HFFc6 (cell line): ENCODE measurements around the gene EPHA10. TPM values are rescaled to one million over a fixed set of nuclear protein-coding genes. Genes with fewer than 3 reads are reported as not detected.

Experiments used
- DNase-seq: peaks from one replicate; pipeline ENCODE4 v3.0.0-alpha.2; 2018
- H3K27ac Mint-ChIP-seq: 2 replicates; pipeline ENCODE4 v1.8.0; 2020; ENCODE audit warnings: mild to moderate bottlenecking, mixed read lengths
- H3K27me3 Mint-ChIP-seq: 2 replicates; pipeline ENCODE4 v1.8.0; 2021; ENCODE audit warnings: mild to moderate bottlenecking, moderate library complexity, mixed read lengths; ENCODE audit not compliant: insufficient read depth
- H3K36me3 Mint-ChIP-seq: 2 replicates; pipeline ENCODE4 v1.8.0; 2021; ENCODE audit warnings: low read depth, mixed read lengths
- H3K4me1 Mint-ChIP-seq: 2 replicates; pipeline ENCODE4 v1.8.0; 2020; ENCODE audit warnings: low read depth, mixed read lengths
- H3K4me3 Mint-ChIP-seq: 2 replicates; pipeline ENCODE4 v1.8.0; 2020; ENCODE audit warnings: mild to moderate bottlenecking, moderate library complexity, mixed read lengths
- H3K9me3 Mint-ChIP-seq: 2 replicates; pipeline ENCODE4 v1.8.0; 2020; ENCODE audit warnings: mild to moderate bottlenecking, mixed read lengths
- total RNA-seq, 6 experiments: library from RNA; stranded (reverse); fragmentation: NEBNext Ultra II Directional; extraction: Animal tissue kit (Norgen Biotek cat#: 25700); gene quantifications; 2 replicates in 1 of 6; 3 replicates in 5 of 6; pipeline ENCODE4 v1.2.3, GENCODE V29; 2021
- TF ChIP-seq, protein P1 (sequence below): fragments of 200-600 bp; sonication (generic); IDR thresholded peaks from 2 replicates; pipeline ENCODE4 v1.5.0; 2021; ENCODE audit warnings: antibody characterized with exemption, mild to moderate bottlenecking

Gene EPHA10
- total RNA-seq, 6 experiments from 2014 or later, result not detected

DNA sequence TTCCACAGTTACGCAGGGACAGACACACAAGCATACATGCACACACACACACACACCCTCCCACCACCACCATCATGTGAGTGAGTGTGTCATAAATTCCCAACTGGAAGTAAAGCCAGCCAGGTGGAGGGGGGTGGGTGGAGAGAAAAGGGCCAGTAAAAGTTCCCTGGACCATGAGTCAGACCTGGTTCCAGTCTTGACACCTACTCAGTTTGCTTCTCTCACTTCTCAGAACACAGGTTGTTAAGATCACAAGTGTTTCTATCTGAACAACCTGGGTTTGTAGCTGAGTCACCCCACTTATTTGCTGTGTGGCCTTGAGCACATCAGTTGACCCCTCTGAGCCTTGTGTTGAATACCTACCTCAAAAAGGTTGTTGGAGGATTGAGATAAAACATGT is 9.6 kb downstream of the EPHA10 start:
- DNase-seq, result no peak
- no peak overlapping the region for H3K27ac Mint-ChIP-seq

DNA sequence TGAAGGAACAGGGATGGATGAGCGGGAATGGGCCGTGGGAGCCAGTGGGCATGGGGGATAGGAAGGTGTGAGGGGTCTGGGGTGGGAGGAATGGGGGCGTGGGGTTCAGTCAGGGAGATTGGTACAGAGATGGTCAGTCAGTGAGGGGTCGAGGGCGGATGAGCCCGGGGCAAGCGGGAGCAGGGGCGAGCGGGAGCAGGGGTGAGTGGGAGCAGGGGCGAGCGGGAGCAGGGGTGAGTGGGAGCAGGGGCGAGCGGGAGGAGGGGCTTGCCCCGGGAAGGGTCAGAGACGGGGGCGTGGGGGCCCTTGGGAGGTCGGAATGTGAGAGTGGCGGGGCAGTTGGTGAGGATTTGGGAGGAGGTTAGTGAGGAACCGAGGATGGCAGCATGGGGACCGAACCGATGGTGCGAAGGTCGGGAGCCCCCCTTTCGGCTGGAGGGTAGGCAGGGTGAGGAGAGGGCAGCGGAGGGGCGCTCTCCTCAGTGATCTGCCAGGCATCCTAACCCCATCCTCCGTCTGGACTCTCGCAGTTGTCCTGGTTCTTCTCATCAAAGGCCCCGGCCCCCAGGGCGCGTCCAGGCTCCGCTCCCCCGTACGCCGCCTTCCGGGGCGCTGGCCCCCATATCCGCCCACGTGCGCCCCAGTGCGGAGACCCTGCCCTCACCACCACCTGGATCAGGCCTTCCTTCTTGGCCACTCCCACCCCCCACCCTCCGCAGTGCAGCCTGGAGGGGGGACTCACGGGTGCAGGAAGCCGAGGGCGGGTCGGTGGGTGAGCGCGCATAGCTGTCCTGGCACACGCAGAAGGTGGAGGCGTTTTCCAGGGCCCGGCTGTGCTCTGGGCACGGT is 11.2 kb downstream of the EPHA10 start:
- TF ChIP-seq, protein P1, sequence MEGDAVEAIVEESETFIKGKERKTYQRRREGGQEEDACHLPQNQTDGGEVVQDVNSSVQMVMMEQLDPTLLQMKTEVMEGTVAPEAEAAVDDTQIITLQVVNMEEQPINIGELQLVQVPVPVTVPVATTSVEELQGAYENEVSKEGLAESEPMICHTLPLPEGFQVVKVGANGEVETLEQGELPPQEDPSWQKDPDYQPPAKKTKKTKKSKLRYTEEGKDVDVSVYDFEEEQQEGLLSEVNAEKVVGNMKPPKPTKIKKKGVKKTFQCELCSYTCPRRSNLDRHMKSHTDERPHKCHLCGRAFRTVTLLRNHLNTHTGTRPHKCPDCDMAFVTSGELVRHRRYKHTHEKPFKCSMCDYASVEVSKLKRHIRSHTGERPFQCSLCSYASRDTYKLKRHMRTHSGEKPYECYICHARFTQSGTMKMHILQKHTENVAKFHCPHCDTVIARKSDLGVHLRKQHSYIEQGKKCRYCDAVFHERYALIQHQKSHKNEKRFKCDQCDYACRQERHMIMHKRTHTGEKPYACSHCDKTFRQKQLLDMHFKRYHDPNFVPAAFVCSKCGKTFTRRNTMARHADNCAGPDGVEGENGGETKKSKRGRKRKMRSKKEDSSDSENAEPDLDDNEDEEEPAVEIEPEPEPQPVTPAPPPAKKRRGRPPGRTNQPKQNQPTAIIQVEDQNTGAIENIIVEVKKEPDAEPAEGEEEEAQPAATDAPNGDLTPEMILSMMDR, result no peak
- DNase-seq, result no peak
- Mint-ChIP-seq H3K9me3 (no peaks in the 10 kb centered on the region), H3K4me3 (no peak overlapping the region), H3K36me3 (no peaks in the 10 kb centered on the region), H3K4me1 (no peaks in the 10 kb centered on the region), H3K27ac (no peak overlapping the region), H3K27me3 (peaks cover 34% of the 10 kb centered on the region)

More for the DNA sequence above, 9.6 kb downstream of the EPHA10 start:
- Mint-ChIP-seq H3K4me3 (no peak overlapping the region), H3K4me1 (no peaks in the 10 kb centered on the region), H3K36me3 (no peaks in the 10 kb centered on the region), H3K9me3 (no peaks in the 10 kb centered on the region), H3K27me3 (peaks cover 34% of the 10 kb centered on the region)
- TF ChIP-seq, protein P1, result no peak

DNA sequence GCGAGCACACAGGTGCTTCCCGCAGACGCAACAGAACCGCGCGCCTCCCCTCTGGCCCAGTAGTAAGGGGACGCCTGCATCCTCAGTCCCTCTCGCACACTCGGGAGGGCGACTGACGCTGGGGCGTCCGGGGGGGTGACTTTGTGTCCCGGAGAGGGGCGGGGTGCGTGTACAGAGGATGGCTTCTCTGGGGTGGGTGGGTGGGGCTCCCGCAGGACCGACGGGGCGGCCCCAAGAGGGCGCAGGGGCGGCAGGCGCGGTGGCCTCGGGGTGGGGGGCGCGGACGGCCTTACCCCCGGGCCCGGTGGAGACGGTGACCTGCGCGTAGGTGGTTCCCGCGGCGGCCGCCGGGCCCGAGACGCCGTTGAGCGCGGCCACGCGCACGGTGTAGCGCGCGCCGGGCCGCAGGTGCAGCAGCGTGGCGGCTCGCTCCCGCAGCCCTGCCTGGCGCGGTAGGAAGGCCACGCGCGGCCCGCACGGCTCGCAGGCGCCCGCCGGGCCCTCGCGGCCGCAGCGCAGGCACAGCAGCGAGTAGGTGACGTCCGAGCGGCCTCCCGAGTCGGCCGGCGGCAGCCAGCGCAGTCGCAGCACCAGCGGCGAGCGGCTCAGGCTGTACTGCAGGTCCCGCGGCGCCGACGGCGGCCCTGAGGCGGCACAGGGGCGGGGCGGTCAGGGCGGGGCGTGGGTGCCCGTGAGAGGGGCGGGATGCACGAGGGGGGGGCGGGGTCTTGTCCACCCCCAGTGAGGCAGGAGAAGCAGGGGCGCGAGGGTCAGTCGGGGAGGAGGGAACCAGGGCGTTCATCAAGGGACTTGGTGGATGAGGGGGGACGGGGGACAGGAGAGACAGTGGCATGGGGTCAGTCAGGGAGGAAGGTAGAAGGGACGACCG is 12.1 kb downstream of the EPHA10 start:
- Mint-ChIP-seq H3K27ac (no peak overlapping the region), H3K4me1 (no peaks in the 10 kb centered on the region)

DNA sequence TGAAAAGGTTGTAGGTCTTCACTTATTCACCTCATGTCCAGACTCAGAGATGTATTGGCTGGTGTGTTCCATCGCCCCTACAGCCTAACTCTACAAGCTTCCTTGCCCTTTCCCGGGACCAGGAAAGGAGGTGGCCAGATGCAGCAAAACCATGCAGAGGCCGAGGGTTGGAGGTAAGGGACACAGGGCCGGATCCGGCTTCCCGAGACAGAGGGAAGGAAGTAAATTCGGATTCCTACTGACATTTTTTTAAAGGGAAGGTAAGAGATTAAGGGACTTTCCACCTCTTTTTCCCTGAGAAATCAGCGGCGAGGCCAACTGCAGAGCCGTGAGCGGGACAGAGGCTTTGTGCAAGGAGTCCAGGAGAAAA is 12.7 kb downstream of the EPHA10 start:
- TF ChIP-seq, protein P1, result no peak
- no peaks in the 10 kb centered on the region for H3K4me1 Mint-ChIP-seq
- peak overlapping the region; percentile 24; the same call in 1 of the 2 replicates for H3K4me3 Mint-ChIP-seq

More for the DNA sequence above, 12.1 kb downstream of the EPHA10 start:
- Mint-ChIP-seq H3K9me3 (no peaks in the 10 kb centered on the region), H3K4me3 (peak overlapping the region; percentile 24; the same call in 1 of the 2 replicates), H3K27me3 (peaks cover 35% of the 10 kb centered on the region), H3K36me3 (no peaks in the 10 kb centered on the region)
- no peak for DNase-seq
- TF ChIP-seq, protein P1, result no peak

DNA sequence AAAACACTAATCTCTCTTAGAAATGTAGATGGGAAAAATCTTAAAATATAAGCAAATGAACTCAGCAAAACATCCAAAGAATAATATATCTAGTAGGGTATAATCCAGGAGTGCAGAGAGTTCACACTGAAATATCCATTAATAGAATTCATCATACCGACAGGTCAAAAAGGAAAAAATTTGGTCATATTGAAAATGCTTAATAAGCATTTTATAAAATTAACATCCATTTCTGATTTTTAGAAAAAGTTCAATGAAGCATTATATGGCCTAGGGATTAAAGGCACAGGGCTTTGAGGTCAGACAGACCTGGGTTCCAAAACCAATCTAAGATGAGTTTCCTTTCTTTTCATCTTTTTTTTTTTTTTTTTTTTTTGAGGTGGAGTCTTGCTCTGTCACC is 16.4 kb downstream of the EPHA10 start:
- peaks cover 9% of the 10 kb centered on the region for H3K9me3 Mint-ChIP-seq
- H3K27ac Mint-ChIP-seq, result no peak overlapping the region
- no peaks in the 10 kb centered on the region for H3K4me1 Mint-ChIP-seq
- no peak for DNase-seq
- no peaks in the 10 kb centered on the region for H3K36me3 Mint-ChIP-seq
- TF ChIP-seq, protein P1, result no peak
- H3K27me3 Mint-ChIP-seq, result peaks cover 27% of the 10 kb centered on the region
- H3K4me3 Mint-ChIP-seq, result no peak overlapping the region

More for the DNA sequence above, 12.7 kb downstream of the EPHA10 start:
- no peaks in the 10 kb centered on the region for H3K36me3 Mint-ChIP-seq
- peaks cover 2% of the 10 kb centered on the region; the same call in 1 of the 2 replicates for H3K9me3 Mint-ChIP-seq
- no peak for DNase-seq
- H3K27me3 Mint-ChIP-seq, result peaks cover 39% of the 10 kb centered on the region
- H3K27ac Mint-ChIP-seq, result no peak overlapping the region
